Left lung (tissue), 10 donors: Measurements from ENCODE around the gene PSMD7. TPM values are rescaled to one million over a fixed set of nuclear protein-coding genes. Genes with fewer than 3 reads are reported as not detected.
A peak's percentile ranks its signal among the peaks of the same experiment; 100 is the strongest.

Source experiments
- ATAC-seq: fragments of 200-7000 bp; cut with Tn5 transposase; one replicate; pipeline ENCODE4 v1.9.1; 2020; ENCODE audit warnings: moderate library complexity
- DNase-seq, 4 donors: peaks; one replicate each; pipeline ENCODE4 v3.0.0-alpha.2; 2013 to 2020
- H3K27ac ChIP-seq, 2 donors: fragments of 200-600 bp; sonication (generic) in 1 of 2; one replicate each; pipeline versions ENCODE4 v1.5.0 to v1.8.0; 2020 to 2021
- H3K27me3 ChIP-seq, 2 donors: fragments of 200-600 bp; sonication (generic) in 1 of 2; one replicate each; pipeline versions ENCODE4 v1.5.0 to v1.8.0; 2020 to 2021
- H3K36me3 ChIP-seq, 2 donors: fragments of 200-600 bp; sonication (generic) in 1 of 2; one replicate each; pipeline versions ENCODE4 v1.5.0 to v1.8.0; 2020 to 2021
- H3K4me1 ChIP-seq, 2 donors: fragments of 200-600 bp; one replicate each; pipeline ENCODE4 v1.8.0; 2021
- H3K4me3 ChIP-seq, 2 donors: fragments of 200-600 bp; sonication (generic) in 1 of 2; one replicate each; pipeline versions ENCODE4 v1.5.0 to v1.8.0; 2020 to 2021; ENCODE audit warnings: mild to moderate bottlenecking in 1 of 2
- H3K9me3 ChIP-seq, 2 donors: fragments of 200-600 bp; sonication (generic) in 1 of 2; one replicate each; pipeline versions ENCODE4 v1.5.0 to v1.8.0; 2020 to 2021
- CTCF ChIP-seq, 2 donors: fragments of 200-600 bp; sonication (generic) in 1 of 2; IDR thresholded peaks; one replicate each; pipeline versions ENCODE4 v1.5.0 to v1.8.0; 2021; ENCODE audit warnings: antibody characterized with exemption in 2 of 2
- intact Hi-C, 2 donors: fragments of 100-400 bp; cut with DNase I; formaldehyde crosslinking; loops; one replicate each; pipeline versions ENCODE4 v1.11.2 to v1.14.2; 2022
- polyA plus RNA-seq, 6 donors: library from polyadenylated mRNA; unstranded; fragments of 120-200 nt; gene quantifications; one replicate each; pipeline ENCODE4 v1.2.1, GENCODE V29; 2013; ENCODE audit not compliant: insufficient read length in 6 of 6
- total RNA-seq, 2 donors: library from RNA; stranded (reverse); fragmentation: NEBNext Ultra II Directional; extraction: Animal tissue kit (Norgen Biotek cat#: 25700); gene quantifications; one replicate each; pipeline ENCODE4 v1.2.1, GENCODE V29; 2021
- donor health status: DM: no; HTN: yes; CAD: no.
- donor health status: DM: no; HTN: no; CAD: no.

The PSMD7 gene
- total and polyA plus RNA-seq, 8 donors: 50.8 to 85.3 (median 81.1) TPM

GRCh38 chr16:74279805-74280204 is 16.8 kb upstream of the PSMD7 start:
- no peak for TF ChIP-seq CTCF (IDR thresholded peaks at IDR 0.05)
- Histone ChIP-seq H3K27ac (no peak overlapping the region), H3K4me3 (no peak overlapping the region), H3K9me3 (no peaks in the 10 kb centered on the region), H3K36me3 (no peaks in the 10 kb centered on the region), H3K4me1 (no peaks in the 10 kb centered on the region), H3K27me3 (no peaks in the 10 kb centered on the region)
- intact Hi-C loops: no loop called here
- DNase-seq: no peak
- ATAC-seq: no peak

DNA sequence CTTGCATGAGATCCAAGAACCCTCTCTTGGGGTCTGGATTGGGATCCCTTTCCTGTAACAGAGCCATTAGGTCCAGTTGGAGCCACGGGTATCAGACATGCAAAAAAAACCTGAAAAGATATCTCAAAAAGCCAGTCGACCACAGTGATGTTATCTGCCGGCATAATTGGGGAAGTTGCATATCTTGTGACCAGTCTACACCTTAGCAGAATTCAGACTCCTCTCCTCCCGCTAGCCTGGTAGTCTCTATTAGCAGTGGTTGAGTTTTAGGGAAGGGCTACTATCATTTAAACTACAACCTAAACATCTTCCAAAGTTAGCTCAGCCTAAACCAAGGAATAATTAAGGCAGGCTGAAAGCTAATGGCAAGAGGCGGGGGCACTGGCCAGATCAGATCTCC is 16.2 kb upstream of the PSMD7 start:
- DNase-seq: no peak
- Histone ChIP-seq H3K4me1 (no peaks in the 10 kb centered on the region), H3K27me3 (no peaks in the 10 kb centered on the region), H3K36me3 (no peaks in the 10 kb centered on the region), H3K9me3 (no peaks in the 10 kb centered on the region), H3K4me3 (no peak overlapping the region), H3K27ac (no peak overlapping the region)
- ATAC-seq: no peak
- no peak for TF ChIP-seq CTCF (IDR thresholded peaks at IDR 0.05)
- intact Hi-C loops: no loop called here

DNA sequence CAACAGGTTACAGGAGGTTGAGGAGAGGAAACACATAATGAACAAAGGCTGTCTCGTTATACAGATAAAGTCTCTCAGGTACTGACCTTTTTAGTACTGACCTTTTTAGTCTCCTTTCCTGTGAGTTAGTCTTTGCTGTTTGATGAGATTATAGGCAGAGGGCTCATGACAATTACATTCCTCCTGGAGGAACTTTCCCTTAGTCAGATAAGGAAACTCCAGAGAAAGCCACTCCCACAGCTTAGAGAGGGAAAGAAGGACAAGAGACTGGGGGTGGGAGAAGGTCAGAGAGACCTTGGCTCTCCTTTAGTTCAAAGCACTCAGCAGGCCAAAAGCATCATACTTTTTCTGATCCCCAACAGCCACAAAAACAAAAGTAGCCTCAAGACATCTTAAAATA is 15.3 kb upstream of the PSMD7 start:
- DNase-seq (no peak), ATAC-seq (peak; percentile 49)
- no peaks in the 10 kb centered on the region for H3K36me3 ChIP-seq
- H3K4me3 ChIP-seq: no peak overlapping the region
- no peak overlapping the region for H3K27ac ChIP-seq
- no peaks in the 10 kb centered on the region for H3K9me3 ChIP-seq
- no peaks in the 10 kb centered on the region for H3K4me1 ChIP-seq
- no peak for TF ChIP-seq CTCF (IDR thresholded peaks at IDR 0.05)
- H3K27me3 ChIP-seq: no peaks in the 10 kb centered on the region
- intact Hi-C loops: no loop called here

DNA sequence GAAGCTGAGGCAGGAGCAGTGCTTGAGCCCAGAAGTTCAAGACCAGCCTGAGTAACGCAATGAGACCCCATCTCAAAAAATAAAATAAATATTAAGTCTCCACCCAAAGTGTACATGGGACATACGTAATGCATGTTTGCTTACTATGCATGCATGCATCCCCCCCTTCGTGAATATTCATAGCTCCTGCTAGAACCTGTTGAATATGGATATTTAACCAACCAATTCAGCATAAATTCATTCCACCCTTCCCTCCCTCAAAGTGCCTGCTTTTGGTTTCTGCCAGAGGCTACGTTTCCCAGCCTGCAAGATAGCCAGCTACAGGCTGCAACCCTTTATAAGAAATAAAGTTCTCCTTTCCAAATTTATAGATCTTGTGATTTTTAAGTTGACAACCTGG is 12.9 kb upstream of the PSMD7 start:
- no peak for DNase-seq
- no peaks in the 10 kb centered on the region for H3K4me1 ChIP-seq
- intact Hi-C loops: no loop called here
- no peak for TF ChIP-seq CTCF (IDR thresholded peaks at IDR 0.05)
- H3K9me3 ChIP-seq: no peaks in the 10 kb centered on the region
- no peak overlapping the region for H3K4me3 ChIP-seq
- H3K27ac ChIP-seq: no peak overlapping the region
- no peaks in the 10 kb centered on the region for H3K27me3 ChIP-seq
- no peaks in the 10 kb centered on the region for H3K36me3 ChIP-seq
- ATAC-seq: no peak

DNA sequence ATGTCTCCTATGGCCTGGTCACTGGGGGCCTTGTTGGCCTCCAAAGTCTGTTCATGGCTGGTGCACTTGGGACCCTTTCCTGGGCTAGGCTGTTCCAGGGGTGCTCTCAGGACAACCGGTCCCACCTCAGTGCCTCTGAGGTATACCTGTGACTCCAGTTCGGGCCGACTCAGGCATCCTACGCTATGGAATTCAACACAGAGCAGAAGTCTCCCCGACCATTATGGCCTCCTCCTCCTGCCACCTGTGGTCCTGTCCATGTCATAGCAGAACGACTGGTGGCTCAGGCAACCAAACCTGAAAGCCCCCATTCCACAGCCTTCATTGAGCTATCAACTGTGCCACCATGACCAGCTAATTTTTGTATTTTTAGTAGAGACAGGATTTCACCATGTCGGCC is 8.5 kb upstream of the PSMD7 start:
- TF ChIP-seq CTCF (IDR thresholded peaks at IDR 0.05): no peak
- ATAC-seq: no peak
- no peak overlapping the region for H3K4me3 ChIP-seq

More for the DNA sequence above, 8.5 kb upstream of the PSMD7 start:
- intact Hi-C loops: no loop called here
- H3K9me3 ChIP-seq: peaks cover 0 to 16% of the 10 kb centered on the region in 2 donors
- H3K36me3 ChIP-seq: peaks cover 0 to 5% of the 10 kb centered on the region in 2 donors
- no peak overlapping the region for H3K27ac ChIP-seq
- no peaks in the 10 kb centered on the region for H3K4me1 ChIP-seq
- no peak for DNase-seq
- no peaks in the 10 kb centered on the region for H3K27me3 ChIP-seq
